HepG2 (cell line): Measurements from ENCODE around the gene ATR. TPM values are rescaled to one million over a fixed set of nuclear protein-coding genes. Genes with fewer than 3 reads are reported as not detected.

Experiments
- ATAC-seq: fragments of 200-7000 bp; cut with Tn5 transposase; 3 replicates; pipeline ENCODE4 v1.9.1; 2020; ENCODE audit warnings: mild to moderate bottlenecking, moderate library complexity
- BruUV-seq: library from RNA; stranded (reverse); fragments of 400-500 nt; replicated peaks from 2 replicates; lab custom pipeline; 2021; lab: Mats Ljungman, UMichigan
- CTCF ChIA-PET: fragments of 300-600 bp; formaldehyde crosslinking; extraction: SDS; loops from one replicate; lab custom pipeline; 2021; ENCODE audit warnings: low total read pairs, inconsistent platforms, low intra/inter-chr PET ratio; lab: Yijun Ruan, JAX
- POLR2A ChIA-PET: fragments of 350-600 bp; sonication (Branson Sonifier 250); formaldehyde crosslinking; loops from one replicate; lab custom pipeline; 2020; ENCODE audit warnings: antibody characterized with exemption, inconsistent platforms; lab: Yijun Ruan, JAX
- DNase-seq: peaks from one replicate; pipeline ENCODE4 v3.0.0-alpha.2; 2015; ENCODE audit warnings: low spot score
- FAIRE-seq: peaks from 3 replicates; lab custom pipeline; 2011; peaks lifted over from hg19 to GRCh38; lab: Jason Lieb, UNC
- H2AFZ ChIP-seq: one replicate; pipeline ENCODE4 v1.6.1; 2011; ENCODE audit warnings: low read length, inconsistent platforms
- H3K27ac ChIP-seq: fragments of 300-600 bp; 3 replicates; pipeline ENCODE4 v1.8.0; 2011; ENCODE audit warnings: mixed run types, mild to moderate bottlenecking, mixed read lengths, low read length, inconsistent platforms; ENCODE audit not compliant: insufficient read depth; ENCODE audit errors: extremely low read length
- H3K27me3 ChIP-seq, 2 experiments: fragments of 200-600 bp in 1 of 2; 2 replicates in 1 of 2; 3 replicates in 1 of 2; pipeline versions ENCODE4 v1.6.0 to v1.8.0; 2011; ENCODE audit warnings: low read length in 2 of 2, mild to moderate bottlenecking in 2 of 2, moderate library complexity in 2 of 2, inconsistent platforms in 1 of 2; ENCODE audit not compliant: insufficient read depth in 2 of 2, control insufficient read depth in 1 of 2
- H3K36me3 ChIP-seq, 2 experiments: fragments of 200-600 bp in 1 of 2; replicated peaks in 1 of 2; 2 replicates in 1 of 2; 3 replicates in 1 of 2; pipeline versions ENCODE4 v1.5.1 to v1.8.0; 2011; ENCODE audit warnings: low read length in 2 of 2, inconsistent platforms in 1 of 2; ENCODE audit not compliant: insufficient read depth in 2 of 2, control insufficient read depth in 1 of 2
- H3K4me1 ChIP-seq: 2 replicates; pipeline ENCODE4 v1.5.1; 2012; ENCODE audit warnings: low read length, inconsistent platforms; ENCODE audit not compliant: insufficient read depth
- H3K4me2 ChIP-seq: 2 replicates; pipeline ENCODE4 v1.6.0; 2011; ENCODE audit warnings: low read depth, low read length, inconsistent platforms
- H3K4me3 ChIP-seq, 3 experiments: fragments of 200-600 bp in 1 of 3; sonication (generic), shearing (Covaris generic) in 1 of 3; replicated peaks in 1 of 3; 2 replicates each; pipeline ENCODE4 v1.5.1; 2011 to 2016; ENCODE audit warnings: low read length in 3 of 3, inconsistent platforms in 2 of 3, low read depth in 2 of 3, mild to moderate bottlenecking in 2 of 3, control low read depth in 1 of 3, mixed read lengths in 1 of 3; ENCODE audit not compliant: insufficient read depth in 1 of 3
- H3K79me2 ChIP-seq: one replicate; pipeline ENCODE4 v1.6.1; 2011; ENCODE audit warnings: low read length, inconsistent platforms; ENCODE audit not compliant: insufficient read depth
- H3K9ac ChIP-seq: 2 replicates; pipeline ENCODE4 v1.6.0; 2011; ENCODE audit warnings: mild to moderate bottlenecking, low read depth, low read length, inconsistent platforms; ENCODE audit not compliant: insufficient read depth
- H3K9me3 ChIP-seq: 2 replicates; pipeline ENCODE4 v1.5.1; 2012; ENCODE audit warnings: mild to moderate bottlenecking, low read length
- H4K20me1 ChIP-seq: 2 replicates; pipeline ENCODE4 v1.6.0; 2011; ENCODE audit warnings: inconsistent platforms, mild to moderate bottlenecking, low read length, moderate library complexity; ENCODE audit not compliant: insufficient read depth
- CBFB ChIP-seq: sonication (generic); formaldehyde crosslinking; IDR thresholded peaks from 2 replicates; pipeline ENCODE4 v1.4.0; 2020; ENCODE audit warnings: missing genetic modification reagents
- ELK4 ChIP-seq: sonication (generic); formaldehyde crosslinking; IDR thresholded peaks from 2 replicates; pipeline ENCODE4 v1.9.0; 2021; ENCODE audit warnings: missing genetic modification reagents, borderline replicate concordance
- GTF3A ChIP-seq: sonication (generic); formaldehyde crosslinking; conservative IDR thresholded peaks from 2 replicates; pipeline ENCODE4 v1.4.0; 2020; ENCODE audit warnings: mild to moderate bottlenecking, missing genetic modification reagents
- KAT7 ChIP-seq: IDR thresholded peaks from 2 replicates; pipeline ENCODE4 v1.6.1; 2018; ENCODE audit warnings: borderline replicate concordance, missing compliant biosample characterization
- MTF2 ChIP-seq: sonication (generic); formaldehyde crosslinking; IDR thresholded peaks from 2 replicates; pipeline ENCODE4 v1.5.0; 2020; ENCODE audit warnings: missing genetic modification reagents, borderline replicate concordance
- PHF21A ChIP-seq: sonication (generic); formaldehyde crosslinking; IDR thresholded peaks from 2 replicates; pipeline ENCODE4 v1.5.0; 2020; ENCODE audit warnings: mild to moderate bottlenecking, missing genetic modification reagents
- SYNCRIP ChIP-seq: fragments of 200-400 bp; formaldehyde crosslinking; IDR thresholded peaks from 2 replicates; pipeline ENCODE4 v1.6.1; 2018; ENCODE audit warnings: mild to moderate bottlenecking, low read depth, low read length; ENCODE audit not compliant: insufficient read depth
- THAP7 ChIP-seq: sonication (generic); formaldehyde crosslinking; IDR thresholded peaks from 2 replicates; pipeline ENCODE4 v1.8.1; 2023; ENCODE audit warnings: mild to moderate bottlenecking, missing genetic modification reagents
- THAP9 ChIP-seq: sonication (generic); formaldehyde crosslinking; IDR thresholded peaks from 2 replicates; pipeline ENCODE4; 2020; ENCODE audit warnings: missing genetic modification reagents, mild to moderate bottlenecking, borderline replicate concordance
- ZBTB37 ChIP-seq: sonication (generic); formaldehyde crosslinking; IDR thresholded peaks from 2 replicates; pipeline ENCODE4 v1.4.0; 2020; ENCODE audit warnings: mild to moderate bottlenecking, missing genetic modification reagents
- ZFP36L1 ChIP-seq: sonication (generic); formaldehyde crosslinking; IDR thresholded peaks from 2 replicates; pipeline ENCODE4 v1.8.0; 2022; ENCODE audit warnings: mild to moderate bottlenecking, missing genetic modification reagents, moderate library complexity
- ZMAT5 ChIP-seq: sonication (generic); formaldehyde crosslinking; IDR thresholded peaks from 2 replicates; pipeline ENCODE4 v1.5.0; 2020; ENCODE audit warnings: mild to moderate bottlenecking, low read depth, missing genetic modification reagents, borderline replicate concordance
- WGBS: methylation state at CpG from one replicate; pipeline ENCODE4 v1.1.6; 2017; ENCODE audit warnings: low lambda C conversion rate; 5-methylcytosine and 5-hydroxymethylcytosine counted together
- in situ Hi-C: cut with HindIII; loops from 2 replicates; pipeline ENCODE4 v1.10.0; 2017; ENCODE audit warnings: low pct_unique_long_range_greater_than_20kb; ENCODE audit not compliant: extremely low pct_ligation_motif_present
- intact Hi-C: fragments of 100-400 bp; cut with micrococcal nuclease; formaldehyde crosslinking; loops from one replicate; pipeline ENCODE4 v1.10.0; 2022; ENCODE audit not compliant: unreplicated experiment
- polyA plus RNA-seq, 8 experiments: library from polyadenylated mRNA; depleted of rRNA in 3 of 8; stranded (reverse) in 7 of 8; unstranded in 1 of 8; fragments of >200 nt; fragmentation: Illumina TruSeq in 4 of 8; extraction: Trizol in 4 of 8; gene quantifications; 2 replicates each; pipeline versions ENCODE4 v1.2.1 to v1.2.3, GENCODE V29; 2011 to 2016; ENCODE audit warnings: low read depth in 4 of 8, missing spikeins in 1 of 8, mixed read lengths in 1 of 8; ENCODE audit not compliant: insufficient read depth in 1 of 8
- total RNA-seq, 5 experiments: library from RNA; depleted of rRNA; stranded (reverse); fragments of >200 nt; fragmentation: Illumina TruSeq; extraction: Trizol; gene quantifications; 2 replicates each; pipeline ENCODE4 v1.2.3, GENCODE V29; 2016; ENCODE audit warnings: low read depth in 1 of 5

ATR gene
- total and polyA plus RNA-seq, 2 of the 13 experiments (the other 11 are each of a cell fraction or from before 2014, with no cell fraction given), result 6.6 to 17.0 TPM

- Histone ChIP-seq H3K4me3 (no peak overlapping the region), H3K36me3 (no peaks in the 10 kb centered on the region), H3K4me2 (no peak overlapping the region), H3K27me3 (no peaks in the 10 kb centered on the region), H4K20me1 (no peaks in the 10 kb centered on the region), H3K9ac (no peak overlapping the region), H3K9me3 (no peaks in the 10 kb centered on the region), H3K27ac (no peak overlapping the region), H2AFZ (no peak overlapping the region), H3K79me2 (no peaks in the 10 kb centered on the region), H3K4me1 (peaks cover 16% of the 10 kb centered on the region)
- TF ChIP-seq KAT7 (CRISPR knock-in tag) (no peak), ZMAT5 (CRISPR knock-in tag) (no peak)
- POLR2A ChIA-PET, result no interaction called here
- no peak for ATAC-seq
- no peak for DNase-seq
- CTCF ChIA-PET, result no interaction called here
- intact Hi-C loops (no loop called here), in situ Hi-C loops (no loop called here)
- BruUV-seq, result no TSS peak
- no peak for FAIRE-seq
Measured at GRCh38 chr3:142623194-142623593, 44.7 kb upstream of the ATR start.

- POLR2A ChIA-PET, result no interaction called here
Measured at GRCh38 chr3:142622405-142622804, 43.9 kb upstream of the ATR start.

More at GRCh38 chr3:142622405-142622804, 43.9 kb upstream of the ATR start:
- CTCF ChIA-PET, result no interaction called here
- FAIRE-seq (no peak), DNase-seq (no peak), ATAC-seq (no peak)
- Histone ChIP-seq H3K9me3 (no peaks in the 10 kb centered on the region), H3K79me2 (no peaks in the 10 kb centered on the region), H3K27me3 (no peaks in the 10 kb centered on the region), H3K9ac (no peak overlapping the region), H3K27ac (no peak overlapping the region), H3K4me3 (no peak overlapping the region), H3K4me2 (no peak overlapping the region), H4K20me1 (no peaks in the 10 kb centered on the region), H3K36me3 (no peaks in the 10 kb centered on the region), H2AFZ (no peak overlapping the region), H3K4me1 (peaks cover 16% of the 10 kb centered on the region)
- intact Hi-C loops, result no loop called here
- in situ Hi-C loops, result no loop called here
- no TSS peak for BruUV-seq
- TF ChIP-seq CBFB (CRISPR knock-in tag) (no peak), PHF21A (CRISPR knock-in tag) (no peak), MTF2 (CRISPR knock-in tag) (no peak), THAP9 (no peak), ZBTB37 (CRISPR knock-in tag) (no peak), GTF3A (no peak), ELK4 (CRISPR knock-in tag) (no peak), SYNCRIP (no peak), ZFP36L1 (no peak), THAP7 (CRISPR knock-in tag) (no peak)
- WGBS, result 96% methylated on average over 2 of the region's 2 CpGs
